Epithelial cell of prostate (primary cell): ENCODE results near the gene ADAMTS6.

Source experiments
- DNase-seq: peaks from one replicate; pipeline ENCODE4 v3.0.0-alpha.2; 2011; ENCODE audit warnings: low read depth, low spot score
- H3K27ac ChIP-seq: fragments of 450-650 bp; 2 replicates; pipeline ENCODE4 v1.5.1; 2017; ENCODE audit warnings: mild to moderate bottlenecking

The ADAMTS6 gene

DNA sequence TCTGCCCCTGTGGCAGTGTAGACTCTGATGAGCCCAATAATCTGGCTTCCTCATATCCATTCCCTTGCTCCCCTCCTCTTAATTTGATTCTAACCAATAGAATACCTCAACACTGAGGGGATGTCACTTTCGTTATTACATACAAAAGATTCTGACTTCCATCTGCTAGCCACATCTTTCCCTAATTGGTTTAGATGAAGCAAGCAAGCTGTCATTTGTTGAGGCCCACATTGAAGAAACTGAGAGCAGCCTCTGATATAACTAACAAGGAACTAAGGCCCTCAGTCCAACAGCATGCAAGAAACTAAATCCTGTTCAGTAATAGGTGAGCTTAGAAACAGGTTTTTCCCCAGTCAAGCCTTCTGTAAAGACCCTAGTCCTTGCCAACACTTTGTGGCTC is 5.8 kb downstream of the ADAMTS6 start:
- DNase-seq: no peak

DNA sequence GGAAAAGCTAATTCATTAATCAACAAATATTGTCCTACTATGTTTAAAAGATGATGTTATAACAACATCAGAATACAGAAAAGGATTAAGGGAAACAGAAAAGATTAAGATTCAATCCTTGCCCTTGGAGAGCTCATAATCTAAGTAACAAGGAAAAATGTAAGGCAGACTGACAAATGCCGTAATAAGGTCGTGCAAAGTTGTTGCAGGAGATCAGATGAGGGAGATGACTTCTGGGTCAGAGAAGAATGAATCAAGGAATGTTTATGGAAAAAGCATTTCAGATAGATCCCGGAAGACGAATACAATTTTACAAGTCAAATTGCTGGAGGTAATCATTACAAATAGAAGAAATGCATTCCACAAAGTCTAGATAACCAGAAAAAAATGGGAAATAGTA is 6.4 kb downstream of the ADAMTS6 start:
- DNase-seq: no peak

More for the DNA sequence above, 5.8 kb downstream of the ADAMTS6 start:
- H3K27ac ChIP-seq: no peak overlapping the region

DNA sequence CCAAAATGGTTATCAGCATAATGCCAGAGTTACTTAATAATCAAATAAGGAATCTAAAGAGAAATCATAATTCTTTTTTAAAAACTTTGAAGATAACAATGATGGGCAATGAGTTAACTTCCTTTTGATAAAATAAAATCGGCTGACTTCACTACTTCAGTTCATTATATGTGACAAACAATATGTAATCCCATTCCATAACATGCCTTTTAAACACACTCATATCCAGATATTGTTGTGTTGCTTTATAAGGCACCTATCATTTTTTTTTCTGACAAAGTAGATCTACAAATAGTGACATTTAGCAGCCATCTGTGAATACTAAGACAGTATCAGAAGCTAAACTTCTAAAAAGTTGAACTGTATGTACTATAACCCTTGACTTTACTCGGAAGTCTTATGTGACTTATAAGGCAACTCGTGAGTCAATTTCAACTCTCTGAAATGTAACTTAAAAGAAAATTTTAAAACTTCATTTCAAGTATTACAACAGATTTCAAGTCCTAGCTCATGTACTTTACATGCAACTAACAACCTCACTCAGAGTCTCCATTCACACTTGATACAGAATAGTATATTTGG is 7.5 kb downstream of the ADAMTS6 start:
- H3K27ac ChIP-seq: no peak overlapping the region
- no peak for DNase-seq

More for the DNA sequence above, 6.4 kb downstream of the ADAMTS6 start:
- no peak overlapping the region for H3K27ac ChIP-seq

DNA sequence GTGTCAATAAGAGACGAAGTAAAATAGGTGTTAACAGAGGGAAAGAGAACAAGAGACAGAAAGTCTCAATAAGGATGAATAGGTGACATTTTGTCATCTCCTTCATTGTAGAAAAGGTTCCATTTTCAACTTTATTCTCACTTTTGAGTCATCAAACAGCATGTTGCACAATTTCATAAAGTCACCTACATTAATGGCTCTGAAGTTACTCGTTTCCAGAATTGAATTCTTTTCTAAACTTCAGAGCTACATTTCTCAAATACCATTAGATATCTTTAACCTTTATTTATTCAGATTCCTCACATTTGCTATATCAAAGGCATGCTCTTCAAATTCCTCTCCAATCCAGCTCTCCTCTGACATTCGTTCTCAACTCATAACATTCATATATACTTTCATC is 13.1 kb downstream of the ADAMTS6 start:
- no peak for DNase-seq
- no peak overlapping the region for H3K27ac ChIP-seq

DNA sequence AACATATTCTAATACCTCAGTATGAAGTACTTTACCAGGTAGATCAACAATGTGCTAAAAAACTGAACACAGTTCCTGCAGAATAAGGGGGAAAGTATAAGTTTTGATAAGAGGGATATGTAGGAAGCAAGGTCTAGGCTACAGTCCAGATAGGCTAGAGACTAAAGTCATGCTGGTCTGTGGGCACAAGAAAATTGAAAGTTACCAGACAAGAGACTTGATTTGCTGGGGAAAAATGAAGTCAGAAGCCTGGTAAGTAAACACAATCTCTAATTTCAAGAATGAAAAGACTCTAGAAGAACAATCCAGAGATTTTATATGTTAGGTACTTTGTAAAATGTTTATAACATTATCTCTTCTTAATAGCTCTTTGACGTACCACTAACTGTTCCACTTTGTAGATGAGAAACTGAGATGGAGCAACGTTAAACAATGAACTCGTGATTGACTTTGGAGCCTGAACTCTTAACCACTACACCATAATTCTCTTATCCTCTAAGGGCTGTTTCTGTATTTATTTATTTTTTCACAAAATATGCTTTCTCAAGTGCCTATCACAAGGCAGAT is 19.5 kb downstream of the ADAMTS6 start:
- no peak for DNase-seq
- H3K27ac ChIP-seq: no peak overlapping the region

DNA sequence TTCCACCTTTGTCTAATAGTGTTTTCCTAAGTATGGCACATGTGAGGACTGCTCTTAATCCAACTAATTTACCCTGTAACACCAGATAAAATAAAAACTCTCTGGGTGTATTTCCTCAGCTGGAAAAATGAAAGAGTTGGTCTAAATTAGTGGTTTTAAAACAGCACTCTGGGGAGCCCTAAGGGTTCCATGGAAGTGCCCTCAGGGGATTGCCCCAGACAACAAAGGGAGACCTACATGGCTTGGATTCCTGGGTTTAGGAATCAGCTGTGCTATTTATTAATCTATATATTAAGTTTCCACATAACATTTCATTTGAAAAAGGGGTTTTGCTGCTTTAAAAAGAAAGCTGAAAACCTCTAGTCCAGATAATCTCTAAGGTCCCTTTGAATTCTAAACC is 20.2 kb downstream of the ADAMTS6 start:
- no peak overlapping the region for H3K27ac ChIP-seq
- DNase-seq: no peak

DNA sequence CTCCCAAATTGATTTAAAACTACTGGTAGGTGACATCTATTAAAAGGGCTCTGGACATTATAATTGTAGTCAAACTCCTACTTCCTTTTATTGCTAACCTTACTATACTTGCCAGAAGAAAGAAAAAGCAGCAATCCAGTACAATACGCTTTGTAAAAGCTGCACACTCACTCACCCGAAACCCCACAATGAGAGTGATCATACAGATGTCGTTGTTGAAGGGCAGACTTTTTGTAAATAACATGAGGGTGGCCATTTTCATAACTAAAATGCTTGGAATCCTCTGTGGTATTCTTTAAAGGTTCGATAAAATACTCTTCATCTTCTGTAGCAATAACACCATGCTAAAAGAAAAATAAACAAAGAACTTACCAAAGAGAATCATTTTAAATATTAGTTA is 21.7 kb downstream of the ADAMTS6 start:
- H3K27ac ChIP-seq: no peak overlapping the region
- DNase-seq: no peak

DNA sequence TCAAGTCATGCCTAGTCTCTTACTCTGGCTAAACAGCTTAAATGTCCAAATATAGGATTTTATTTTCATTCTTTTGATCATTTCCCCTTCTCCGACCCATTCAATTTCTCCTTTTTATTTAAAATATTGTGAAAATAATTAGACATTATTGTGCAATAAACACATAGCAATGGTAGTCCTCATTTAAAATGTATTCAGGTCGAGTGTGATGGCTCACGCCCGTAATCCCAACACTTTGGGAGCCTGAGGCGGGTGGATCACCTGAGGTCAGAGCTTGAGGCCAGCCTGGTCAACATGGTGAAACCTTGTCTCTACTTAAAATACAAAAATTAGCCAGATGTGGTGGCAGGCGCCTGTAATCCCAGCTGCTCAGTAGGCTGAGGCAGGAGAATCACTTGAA is 26.7 kb downstream of the ADAMTS6 start:
- no peak for DNase-seq

DNA sequence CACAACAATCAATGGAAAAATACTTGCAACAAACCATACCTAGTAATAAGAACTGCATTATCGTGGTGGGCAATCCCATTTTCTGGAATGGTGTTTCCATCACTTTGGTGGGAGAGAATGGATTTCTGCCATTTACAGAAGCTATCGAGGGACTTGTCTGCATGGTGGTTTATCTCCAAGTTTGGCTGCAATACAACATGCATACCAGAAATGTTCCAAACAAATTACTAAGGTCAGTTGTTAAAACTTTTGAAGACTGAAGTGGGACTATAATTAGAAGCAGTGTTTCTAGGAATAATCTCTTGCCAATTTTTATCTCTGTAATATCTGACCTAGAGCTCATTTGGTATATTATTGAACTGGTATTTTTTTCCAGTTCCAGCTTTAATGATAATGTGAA is 30.3 kb downstream of the ADAMTS6 start:
- H3K27ac ChIP-seq: no peak overlapping the region
- DNase-seq: no peak

More for the DNA sequence above, 26.7 kb downstream of the ADAMTS6 start:
- H3K27ac ChIP-seq: no peak overlapping the region

DNA sequence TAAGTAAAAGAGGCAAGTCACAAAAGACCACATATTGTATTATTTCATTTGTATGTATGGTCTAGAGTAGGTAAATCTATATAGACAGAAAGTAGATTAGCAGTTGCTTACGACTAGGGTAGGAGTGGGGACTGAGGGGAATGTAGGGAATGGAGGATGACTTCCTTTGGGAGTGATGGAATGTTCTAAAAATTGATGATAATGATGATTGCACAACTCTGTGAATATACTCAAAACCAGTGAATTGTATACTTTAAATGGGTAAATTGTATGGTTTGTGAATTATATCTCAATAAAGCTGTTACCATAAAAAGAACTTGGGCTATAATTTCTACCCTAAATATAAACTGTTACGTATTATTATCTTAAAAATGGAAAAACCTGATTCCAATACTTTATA is 35.0 kb downstream of the ADAMTS6 start:
- no peak overlapping the region for H3K27ac ChIP-seq
- DNase-seq: no peak

DNA sequence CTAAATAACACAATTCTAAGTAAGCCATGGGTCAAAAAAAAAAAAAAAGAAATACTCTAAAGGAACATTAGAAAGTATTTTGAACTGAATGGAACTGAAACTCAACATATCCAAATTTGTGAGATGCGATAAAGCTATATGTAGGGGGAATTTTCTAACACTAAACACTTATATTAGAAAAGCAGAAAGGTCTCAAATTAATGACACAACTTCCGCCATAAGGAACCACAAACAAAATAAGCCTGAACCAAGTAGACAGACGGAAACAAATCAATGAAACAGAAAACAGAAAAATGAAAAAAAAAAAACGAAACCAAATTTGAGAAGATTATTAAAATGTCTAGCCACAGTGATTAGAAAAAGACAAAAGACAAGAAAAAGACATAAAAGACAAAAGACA is 39.9 kb downstream of the ADAMTS6 start:
- no peak overlapping the region for H3K27ac ChIP-seq
- DNase-seq: no peak

DNA sequence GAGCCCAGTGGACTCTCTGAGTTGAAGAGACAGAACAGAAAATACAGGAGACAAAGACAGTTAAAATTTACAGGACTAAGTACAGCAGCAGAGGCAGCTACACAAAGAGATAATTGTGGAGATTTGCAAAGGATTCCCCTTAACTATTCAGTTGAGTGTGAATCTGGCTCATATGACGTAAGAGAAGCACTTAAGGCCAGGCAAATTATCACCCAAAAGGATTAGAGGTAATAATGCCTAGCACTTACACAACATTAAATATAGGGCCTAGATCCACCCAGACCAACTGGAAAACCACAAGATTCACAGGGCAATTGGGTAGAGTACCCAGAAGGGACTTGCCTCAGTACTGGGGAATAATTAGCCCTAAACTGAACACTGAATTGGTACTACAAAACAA is 41.3 kb downstream of the ADAMTS6 start:
- no peak overlapping the region for H3K27ac ChIP-seq
- no peak for DNase-seq

DNA sequence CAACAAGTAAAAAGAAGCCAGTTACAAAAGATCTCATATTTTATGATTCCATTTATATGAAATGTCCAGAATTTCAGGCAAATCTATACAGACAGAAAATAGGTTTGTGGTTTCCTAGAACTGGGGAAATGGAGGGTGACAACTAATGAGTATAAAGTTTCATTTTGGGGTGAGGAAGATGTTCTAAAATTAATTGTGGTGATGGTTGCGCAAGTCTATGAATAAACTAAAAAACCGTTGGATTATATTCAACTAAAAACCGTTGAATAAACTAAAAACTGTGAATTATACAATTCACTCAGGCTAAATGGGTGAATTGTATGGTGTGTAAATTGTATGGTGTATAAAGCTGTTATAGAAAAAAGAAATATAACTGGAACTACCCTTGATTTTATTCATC is 47.6 kb downstream of the ADAMTS6 start:
- no peak for DNase-seq
- H3K27ac ChIP-seq: no peak overlapping the region

DNA sequence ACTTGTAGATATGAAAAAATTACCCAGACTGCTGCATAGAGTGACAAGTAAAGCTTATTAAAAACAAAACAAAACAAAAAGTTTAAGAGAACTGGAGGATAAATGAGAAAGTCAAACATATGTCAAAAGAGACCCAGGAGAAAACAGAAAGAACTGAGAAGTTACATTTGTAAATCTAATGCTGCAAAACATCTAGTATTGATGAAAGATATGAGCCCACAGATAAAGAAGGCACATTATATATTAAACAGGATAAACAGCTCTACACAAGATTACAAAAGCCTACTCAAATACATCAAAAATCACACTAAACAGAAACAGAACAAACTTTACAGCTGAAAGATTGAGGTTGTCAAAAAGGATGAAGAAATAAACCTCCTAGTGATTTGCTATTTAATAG is 55.1 kb downstream of the ADAMTS6 start:
- H3K27ac ChIP-seq: no peak overlapping the region
- DNase-seq: no peak

DNA sequence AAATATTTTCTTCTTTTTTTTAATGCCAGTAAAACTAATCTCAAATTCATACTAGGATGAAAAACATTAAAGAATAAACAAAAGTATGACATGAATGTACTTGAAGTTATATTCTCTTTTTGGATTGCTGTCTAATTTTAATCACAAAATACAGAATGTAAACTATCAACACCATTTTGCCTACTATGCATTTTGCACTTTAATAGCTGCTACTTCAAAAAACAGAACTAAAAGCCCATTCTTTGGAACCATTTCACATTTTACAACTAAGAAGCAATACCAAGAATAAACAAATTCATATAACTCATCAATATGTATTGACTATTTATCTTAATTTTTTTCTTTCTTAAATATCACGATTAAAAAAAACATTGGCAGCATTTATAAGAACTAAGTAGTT is 58.1 kb downstream of the ADAMTS6 start:
- DNase-seq: no peak
- H3K27ac ChIP-seq: no peak overlapping the region

DNA sequence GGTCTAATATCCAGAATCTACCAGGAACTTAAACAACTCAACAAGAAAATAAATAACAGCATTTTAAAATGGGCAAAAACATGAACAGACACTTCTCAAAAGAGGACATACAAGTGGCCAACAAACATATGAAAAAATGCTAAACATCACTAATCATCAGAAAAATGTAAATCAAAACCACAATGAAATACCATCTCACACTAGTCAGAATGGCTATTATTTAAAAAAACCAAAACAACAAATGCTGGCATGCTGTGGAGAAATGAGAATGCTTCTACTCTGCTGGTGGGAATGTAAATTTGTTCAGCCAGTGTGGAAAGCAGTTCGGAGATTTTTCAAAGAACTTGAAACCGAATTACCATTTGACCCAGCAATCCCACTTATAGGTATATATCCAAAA is 63.1 kb downstream of the ADAMTS6 start:
- no peak overlapping the region for H3K27ac ChIP-seq
- DNase-seq: no peak

DNA sequence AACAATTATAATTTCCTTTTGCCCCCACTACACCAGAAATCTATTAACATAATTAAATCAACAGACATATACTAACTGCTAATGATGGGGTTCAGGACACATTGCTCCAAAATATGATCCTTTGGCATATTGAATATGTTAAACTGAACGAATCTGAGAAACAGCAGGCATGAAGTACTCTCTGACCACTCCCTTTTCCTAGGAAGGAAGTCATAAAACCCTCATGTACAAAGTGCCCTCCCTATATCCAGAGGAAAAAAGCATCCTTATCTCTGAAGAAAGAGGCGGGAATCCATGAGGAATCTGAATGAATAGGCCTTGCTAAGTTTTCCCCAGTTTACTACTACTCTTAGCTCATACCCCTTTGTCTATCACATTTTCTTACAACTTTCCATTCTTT is 67.9 kb downstream of the ADAMTS6 start:
- no peak overlapping the region for H3K27ac ChIP-seq
- no peak for DNase-seq

DNA sequence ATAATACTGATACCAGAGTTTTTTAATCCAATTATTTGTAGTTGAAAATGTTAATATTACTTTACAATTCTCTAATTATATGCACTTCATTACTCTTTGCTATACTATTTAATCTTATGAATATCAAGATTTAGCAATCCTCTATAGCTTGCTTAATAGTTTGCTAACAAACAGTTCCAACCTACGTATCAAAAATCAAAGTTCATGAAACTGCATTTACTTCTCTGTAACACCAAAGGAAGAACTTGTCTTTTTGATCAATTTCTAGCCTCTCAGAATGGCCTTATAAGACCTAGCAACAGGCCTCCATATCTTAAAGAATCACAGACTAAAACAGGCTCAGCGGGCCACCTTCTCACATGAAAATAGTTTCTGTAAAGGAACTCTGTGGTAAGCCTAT is 68.9 kb downstream of the ADAMTS6 start:
- no peak for DNase-seq
- H3K27ac ChIP-seq: no peak overlapping the region

DNA sequence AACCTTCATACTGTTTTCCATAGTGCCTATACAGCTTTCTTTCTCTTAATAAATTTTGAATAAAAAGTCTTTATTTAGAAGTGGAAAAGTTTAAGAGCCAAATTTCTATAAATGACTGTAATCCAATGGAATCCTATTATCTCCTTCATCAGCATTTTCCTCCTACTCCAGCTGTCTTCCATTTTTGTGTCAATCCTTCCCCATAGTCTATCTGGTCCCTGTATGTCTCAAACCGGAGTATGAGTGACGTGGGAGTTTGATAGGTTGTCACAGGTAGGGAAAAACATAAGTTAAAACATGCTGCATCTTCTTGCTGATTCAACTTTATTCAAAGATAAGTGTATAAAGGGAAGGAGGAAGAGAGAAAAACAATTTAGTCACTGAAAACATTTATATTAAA is 70.4 kb downstream of the ADAMTS6 start:
- DNase-seq: no peak
- no peak overlapping the region for H3K27ac ChIP-seq

DNA sequence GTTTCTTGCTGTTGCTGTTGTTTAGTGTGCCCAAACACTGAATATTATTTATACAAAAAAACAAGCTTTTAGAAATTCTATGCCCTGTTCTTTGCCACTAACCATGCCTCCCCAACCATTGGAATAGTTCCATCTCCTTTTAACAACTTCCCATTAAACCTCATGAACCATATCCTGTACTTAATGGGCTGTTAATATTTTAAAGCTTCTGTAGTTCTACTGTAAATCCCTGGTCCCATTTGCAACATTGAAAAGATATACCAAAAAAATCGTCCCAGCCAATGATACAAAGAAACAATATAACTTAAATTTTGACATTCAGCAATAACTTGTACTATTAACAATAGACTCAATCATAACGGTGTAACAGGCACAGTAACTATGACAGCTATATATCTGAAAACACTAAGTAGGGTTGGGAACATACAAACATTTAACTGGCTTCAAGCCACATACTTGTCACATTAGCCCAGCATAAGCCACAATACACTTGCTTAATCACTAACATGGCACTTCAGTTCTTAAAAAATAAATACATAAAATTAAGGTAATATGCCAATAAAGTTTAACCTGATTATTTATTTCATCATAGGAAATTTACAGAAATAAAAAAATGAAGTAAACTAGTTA is 86.1 kb downstream of the ADAMTS6 start:
- no peak overlapping the region for H3K27ac ChIP-seq
- DNase-seq: no peak

DNA sequence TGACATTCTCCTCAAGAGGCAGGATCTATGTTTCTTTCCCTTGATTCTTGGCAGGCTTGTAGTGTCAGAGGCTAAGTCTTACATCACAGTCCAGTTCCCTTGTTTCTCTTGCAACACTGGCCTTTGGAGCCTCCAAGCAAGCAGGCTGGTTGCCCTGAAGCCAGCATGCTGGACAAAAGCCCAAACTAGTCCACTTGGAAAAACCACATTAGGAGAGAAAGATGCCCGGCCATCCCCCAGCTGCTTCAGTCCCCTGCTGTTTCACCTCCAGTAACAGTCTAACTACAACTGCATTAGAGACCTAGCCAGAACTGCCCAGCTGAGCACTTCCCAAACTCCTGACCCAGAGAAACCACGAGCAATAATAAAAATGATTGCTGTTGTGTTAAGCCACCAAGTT is 87.6 kb downstream of the ADAMTS6 start:
- no peak overlapping the region for H3K27ac ChIP-seq
- DNase-seq: no peak

DNA sequence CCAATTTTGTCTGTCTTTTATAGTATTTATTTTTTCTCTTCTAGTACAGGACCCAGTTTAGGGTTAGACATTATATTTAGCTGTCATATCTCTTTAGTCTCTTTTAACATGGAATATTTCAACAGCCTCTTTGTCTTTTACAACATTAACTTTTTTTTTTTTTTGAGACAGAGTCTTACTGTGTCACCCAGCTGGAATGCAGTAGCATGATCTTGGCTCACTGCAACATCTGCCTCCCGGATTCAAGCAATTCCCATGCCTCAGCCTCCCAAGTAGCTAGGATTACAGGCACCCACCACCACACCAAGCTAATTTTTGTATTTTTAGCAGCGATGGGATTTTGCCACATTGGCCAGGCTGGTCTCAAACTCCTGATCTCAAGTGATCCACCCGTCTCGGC is 90.1 kb downstream of the ADAMTS6 start:
- DNase-seq: no peak
- no peak overlapping the region for H3K27ac ChIP-seq
